Measurements from ENCODE around the gene PLEKHM2. TPM values are rescaled to one million over a fixed set of nuclear protein-coding genes. Genes with fewer than 3 reads are reported as not detected.

Gene PLEKHM2
- total RNA-seq, 1 donor from 2014 or later: 90.9 TPM

- ATAC-seq: no peak
- no peak overlapping the region for H3K27ac ChIP-seq
- H3K9me3 ChIP-seq: no peaks in the 10 kb centered on the region
- DNase-seq: no peak
- TF ChIP-seq CTCF (IDR thresholded peaks at IDR 0.05): no peak
- intact Hi-C loops (cut with DNase I): no loop called here
- H3K4me3 ChIP-seq: no peak overlapping the region
- peaks cover 10% of the 10 kb centered on the region for H3K36me3 ChIP-seq
- peaks cover 51% of the 10 kb centered on the region for H3K4me1 ChIP-seq
- H3K27me3 ChIP-seq: no peaks in the 10 kb centered on the region
Observed at GRCh38 chr1:15712168-15712567, 28.0 kb downstream of the PLEKHM2 start.

GRCh38 chr1:15714406-15715136, 30.5 kb downstream of the PLEKHM2 start:
- H3K27ac ChIP-seq: peak overlapping the region; percentile 55

GRCh38 chr1:15717418-15718125, 33.5 kb downstream of the PLEKHM2 start:
- Histone ChIP-seq H3K27me3 (no peaks in the 10 kb centered on the region), H3K4me1 (peaks cover 45% of the 10 kb centered on the region), H3K27ac (peak overlapping the region; percentile 71), H3K36me3 (peaks cover 49% of the 10 kb centered on the region), H3K9me3 (no peaks in the 10 kb centered on the region), H3K4me3 (no peak overlapping the region)
- ATAC-seq: peak; percentile 88
- intact Hi-C loops (cut with DNase I): no loop called here
- DNase-seq: peak; percentile 77
- no peak for TF ChIP-seq CTCF (IDR thresholded peaks at IDR 0.05)

More at GRCh38 chr1:15714406-15715136, 30.5 kb downstream of the PLEKHM2 start:
- Histone ChIP-seq H3K4me1 (peaks cover 47% of the 10 kb centered on the region), H3K27me3 (no peaks in the 10 kb centered on the region), H3K36me3 (peaks cover 21% of the 10 kb centered on the region), H3K4me3 (no peak overlapping the region), H3K9me3 (no peaks in the 10 kb centered on the region)
- ATAC-seq (peak; percentile 35), DNase-seq (no peak)
- intact Hi-C loops (cut with DNase I): no loop called here
- no peak for TF ChIP-seq CTCF (IDR thresholded peaks at IDR 0.05)

GRCh38 chr1:15718199-15718601, 34.1 kb downstream of the PLEKHM2 start:
- H3K4me1 ChIP-seq: peaks cover 45% of the 10 kb centered on the region
- no peaks in the 10 kb centered on the region for H3K9me3 ChIP-seq
- H3K36me3 ChIP-seq: peaks cover 56% of the 10 kb centered on the region
- peak; percentile 54 for ATAC-seq
- DNase-seq: no peak
- peak overlapping the region; percentile 71 for H3K27ac ChIP-seq
- TF ChIP-seq CTCF (IDR thresholded peaks at IDR 0.05): no peak
- intact Hi-C loops (cut with DNase I): no loop called here
- H3K4me3 ChIP-seq: no peak overlapping the region
- no peaks in the 10 kb centered on the region for H3K27me3 ChIP-seq

- TF ChIP-seq CTCF (IDR thresholded peaks at IDR 0.05): no peak
- no peak overlapping the region for H3K4me3 ChIP-seq
- H3K27ac ChIP-seq: no peak overlapping the region
- intact Hi-C loops (cut with DNase I): no loop called here
- no peaks in the 10 kb centered on the region for H3K9me3 ChIP-seq
- peaks cover 62% of the 10 kb centered on the region for H3K36me3 ChIP-seq
- peaks cover 37% of the 10 kb centered on the region for H3K4me1 ChIP-seq
- H3K27me3 ChIP-seq: no peaks in the 10 kb centered on the region
- DNase-seq: no peak
- ATAC-seq: no peak
Observed at GRCh38 chr1:15719381-15720120, 35.4 kb downstream of the PLEKHM2 start.

Data from upper lobe of right lung (tissue), 1 donor.